Measurements from ENCODE around the gene MECP2.

MECP2 gene

GRCh38 chrX:154013001-154013421 lies 84.5 kb downstream of the MECP2 start:
- no peak overlapping the region for H3K4me3 ChIP-seq (ENCODE audit: low read length)
- TF ChIP-seq EZH2phosphoT487 (IDR thresholded peaks at IDR 0.05; ENCODE audit: low read depth), result no peak
- TF ChIP-seq, protein P1, sequence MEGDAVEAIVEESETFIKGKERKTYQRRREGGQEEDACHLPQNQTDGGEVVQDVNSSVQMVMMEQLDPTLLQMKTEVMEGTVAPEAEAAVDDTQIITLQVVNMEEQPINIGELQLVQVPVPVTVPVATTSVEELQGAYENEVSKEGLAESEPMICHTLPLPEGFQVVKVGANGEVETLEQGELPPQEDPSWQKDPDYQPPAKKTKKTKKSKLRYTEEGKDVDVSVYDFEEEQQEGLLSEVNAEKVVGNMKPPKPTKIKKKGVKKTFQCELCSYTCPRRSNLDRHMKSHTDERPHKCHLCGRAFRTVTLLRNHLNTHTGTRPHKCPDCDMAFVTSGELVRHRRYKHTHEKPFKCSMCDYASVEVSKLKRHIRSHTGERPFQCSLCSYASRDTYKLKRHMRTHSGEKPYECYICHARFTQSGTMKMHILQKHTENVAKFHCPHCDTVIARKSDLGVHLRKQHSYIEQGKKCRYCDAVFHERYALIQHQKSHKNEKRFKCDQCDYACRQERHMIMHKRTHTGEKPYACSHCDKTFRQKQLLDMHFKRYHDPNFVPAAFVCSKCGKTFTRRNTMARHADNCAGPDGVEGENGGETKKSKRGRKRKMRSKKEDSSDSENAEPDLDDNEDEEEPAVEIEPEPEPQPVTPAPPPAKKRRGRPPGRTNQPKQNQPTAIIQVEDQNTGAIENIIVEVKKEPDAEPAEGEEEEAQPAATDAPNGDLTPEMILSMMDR (IDR thresholded peaks at IDR 0.05; ENCODE audit: low read depth, low read length), result no peak
- H3K9me3 ChIP-seq (ENCODE audit: insufficient read depth, low read length), result no peaks in the 10 kb centered on the region
- peaks cover 53% of the 10 kb centered on the region for H3K36me3 ChIP-seq (replicated peaks; ENCODE audit: low read depth, low read length)
- peaks cover 13% of the 10 kb centered on the region for H3K4me1 ChIP-seq (ENCODE audit: low read length)
- H3K27me3 ChIP-seq (ENCODE audit: low read depth, low read length), result no peaks in the 10 kb centered on the region
- H2AFZ ChIP-seq (ENCODE audit: low read depth, low read length), result no peak overlapping the region
- H3K79me2 ChIP-seq (ENCODE audit: low read length), result peaks cover 22% of the 10 kb centered on the region
- H3K9ac ChIP-seq (ENCODE audit: low read length), result no peak overlapping the region
- no peaks in the 10 kb centered on the region for H4K20me1 ChIP-seq (ENCODE audit: insufficient read depth, low read length)
- H3K27ac ChIP-seq (ENCODE audit: low read length), result no peak overlapping the region
- no peak overlapping the region for H3K4me2 ChIP-seq (ENCODE audit: low read length)

DNA sequence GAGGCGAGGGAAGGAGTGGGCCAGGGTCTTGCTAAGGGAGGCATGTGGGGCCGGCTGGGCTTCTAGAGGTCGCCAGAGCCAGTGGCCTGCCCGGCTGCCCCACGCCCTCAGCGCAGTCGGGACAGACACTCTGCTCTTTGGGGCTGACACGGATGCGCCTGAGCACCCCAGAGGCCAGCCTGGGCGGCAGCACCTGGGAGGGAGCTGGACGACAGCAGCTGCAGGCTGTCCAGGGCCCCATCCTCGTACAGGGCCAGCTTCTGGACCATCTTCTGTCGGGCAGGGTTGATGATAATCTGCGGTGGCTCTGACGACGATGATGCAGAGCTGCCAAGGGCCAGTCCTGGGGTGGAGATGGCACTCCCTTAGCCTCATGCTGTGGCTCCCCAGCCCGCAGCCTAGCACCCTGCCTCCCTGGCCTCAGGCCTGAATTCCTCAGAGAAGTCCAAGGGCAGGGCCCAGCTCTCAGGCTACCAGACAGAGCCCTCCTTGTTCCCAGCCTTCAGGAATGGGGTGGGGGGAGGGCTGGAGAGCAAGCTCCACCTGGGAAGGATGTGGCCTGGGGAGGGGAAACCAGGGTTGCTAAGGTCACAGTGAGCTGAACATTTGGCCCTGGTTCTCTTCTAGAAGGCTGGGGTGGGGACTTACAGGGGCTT lies 85.1 kb downstream of the MECP2 start:
- Histone ChIP-seq H3K79me2 (ENCODE audit: low read length) (peaks cover 17% of the 10 kb centered on the region), H3K9me3 (ENCODE audit: insufficient read depth, low read length) (no peaks in the 10 kb centered on the region), H3K27me3 (ENCODE audit: low read depth, low read length) (no peaks in the 10 kb centered on the region), H3K4me3 (ENCODE audit: low read length) (no peak overlapping the region), H3K4me2 (ENCODE audit: low read length) (no peak overlapping the region), H3K4me1 (ENCODE audit: low read length) (peaks cover 15% of the 10 kb centered on the region), H2AFZ (ENCODE audit: low read depth, low read length) (no peak overlapping the region), H3K9ac (ENCODE audit: low read length) (no peak overlapping the region), H3K36me3 (replicated peaks; ENCODE audit: low read depth, low read length) (peaks cover 51% of the 10 kb centered on the region), H4K20me1 (ENCODE audit: insufficient read depth, low read length) (no peaks in the 10 kb centered on the region), H3K27ac (ENCODE audit: low read length) (no peak overlapping the region)
- TF ChIP-seq, protein P1 (IDR thresholded peaks at IDR 0.05; ENCODE audit: low read depth, low read length), result no peak
- no peak for TF ChIP-seq EZH2phosphoT487 (IDR thresholded peaks at IDR 0.05; ENCODE audit: low read depth)

- H2AFZ ChIP-seq (ENCODE audit: low read depth, low read length), result no peak overlapping the region
- H3K9ac ChIP-seq (ENCODE audit: low read length), result no peak overlapping the region
- H3K4me3 ChIP-seq (ENCODE audit: low read length), result no peak overlapping the region
- H3K27ac ChIP-seq (ENCODE audit: low read length), result no peak overlapping the region
- H3K27me3 ChIP-seq (ENCODE audit: low read depth, low read length), result no peaks in the 10 kb centered on the region
- no peak for TF ChIP-seq EZH2phosphoT487 (IDR thresholded peaks at IDR 0.05; ENCODE audit: low read depth)
- TF ChIP-seq, protein P1 (IDR thresholded peaks at IDR 0.05; ENCODE audit: low read depth, low read length), result no peak
- H4K20me1 ChIP-seq (ENCODE audit: insufficient read depth, low read length), result no peaks in the 10 kb centered on the region
- peaks cover 51% of the 10 kb centered on the region for H3K36me3 ChIP-seq (replicated peaks; ENCODE audit: low read depth, low read length)
- no peak overlapping the region for H3K4me2 ChIP-seq (ENCODE audit: low read length)
- H3K4me1 ChIP-seq (ENCODE audit: low read length), result peaks cover 19% of the 10 kb centered on the region
- peaks cover 9% of the 10 kb centered on the region for H3K79me2 ChIP-seq (ENCODE audit: low read length)
- no peaks in the 10 kb centered on the region for H3K9me3 ChIP-seq (ENCODE audit: insufficient read depth, low read length)
These were observed 85.9 kb downstream of the MECP2 start for GRCh38 chrX:154011376-154012335.

Data from OCI-LY3 (cell line).